SKM-1 treated with dmso at 0.1 percent for 144 hours (cell line): ENCODE measurements around the gene TMEM207.

Experiments used
- DNase-seq: peaks from one replicate; lab custom pipeline; 2025; ENCODE audit not compliant: unreplicated experiment; lab: John Stamatoyannopoulos, UW

The TMEM207 gene

DNA sequence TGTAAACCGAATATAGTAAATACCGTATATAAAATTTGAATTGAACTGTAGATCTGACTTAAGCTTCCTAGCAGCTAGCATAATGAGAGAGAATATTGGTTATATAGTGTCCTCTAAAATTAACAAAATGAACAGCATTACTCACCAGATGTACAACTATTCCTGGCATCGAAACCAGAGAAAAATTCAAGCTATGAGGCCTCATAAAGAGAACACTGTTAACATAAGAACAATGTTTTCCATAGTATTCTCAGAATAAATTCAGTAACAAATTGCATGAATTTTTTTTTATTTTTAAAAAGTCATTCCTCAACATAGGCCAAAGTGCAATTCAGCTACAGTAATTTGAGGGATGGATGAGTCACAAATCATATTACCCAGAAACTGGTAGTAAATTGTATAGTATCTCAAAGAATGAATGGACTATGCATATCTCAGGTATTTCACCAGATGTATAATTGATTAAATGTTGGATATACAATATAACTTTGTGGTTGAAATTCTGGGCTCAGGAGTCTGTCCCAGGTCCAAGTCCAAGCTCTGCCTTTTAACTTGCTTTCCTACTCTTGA is 5.0 kb downstream of the TMEM207 start:
- DNase-seq, result no peak

DNA sequence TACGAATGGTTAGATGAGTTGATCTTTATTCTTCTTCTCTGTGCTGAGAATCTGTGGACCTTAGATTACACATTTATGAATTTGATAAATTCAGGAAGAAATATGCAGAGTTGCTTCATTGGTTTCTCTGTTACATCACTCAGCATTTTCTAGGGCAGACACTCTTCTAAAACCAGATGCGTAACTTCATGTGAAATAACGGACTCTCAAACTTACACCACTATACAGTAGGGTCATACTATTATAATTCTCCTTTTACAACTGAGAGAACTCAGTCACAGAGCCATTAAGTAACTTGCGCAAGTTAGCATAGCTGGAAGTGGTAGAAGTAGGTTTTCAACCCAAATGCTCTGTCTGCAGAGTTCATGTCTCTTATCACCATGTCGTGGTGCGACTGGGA is 5.7 kb downstream of the TMEM207 start:
- peak; percentile 13 for DNase-seq

DNA sequence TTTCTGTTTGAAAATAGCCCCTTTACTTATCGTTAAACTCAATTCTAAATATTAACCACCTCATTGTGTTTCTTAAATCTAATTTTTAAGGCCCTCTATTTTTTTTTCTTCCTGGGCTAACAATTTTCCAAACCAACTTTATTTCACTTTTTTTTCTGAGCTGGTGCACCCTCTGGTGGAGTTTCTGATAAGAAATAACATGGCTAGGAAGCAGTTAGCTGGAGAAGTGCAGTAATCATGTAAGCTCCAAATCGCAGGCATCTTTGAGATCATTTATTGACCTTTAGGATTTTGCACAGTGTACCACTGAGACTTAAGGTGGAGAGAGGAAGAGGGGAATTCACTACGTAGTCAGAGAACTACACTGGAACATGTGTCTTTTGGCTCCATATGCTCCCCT is 6.4 kb downstream of the TMEM207 start:
- no peak for DNase-seq

DNA sequence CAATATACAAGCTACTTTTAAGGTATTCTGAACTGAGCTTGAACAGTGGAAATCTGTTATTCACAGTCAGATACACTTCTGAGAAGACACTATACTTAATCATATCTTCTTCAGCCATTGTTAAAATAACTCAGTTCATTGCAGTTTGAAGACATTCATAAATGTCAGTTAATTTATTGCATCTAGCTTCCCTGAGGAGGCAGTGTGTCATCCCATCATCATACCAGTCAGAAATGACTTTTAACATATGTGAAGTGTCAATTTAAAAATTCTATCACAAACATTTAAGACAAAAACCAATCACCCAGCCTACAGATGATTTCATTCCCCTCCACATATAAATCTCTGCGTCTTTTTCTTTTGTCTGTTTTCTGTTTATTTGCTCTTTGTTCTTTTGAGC is 7.5 kb downstream of the TMEM207 start:
- no peak for DNase-seq

DNA sequence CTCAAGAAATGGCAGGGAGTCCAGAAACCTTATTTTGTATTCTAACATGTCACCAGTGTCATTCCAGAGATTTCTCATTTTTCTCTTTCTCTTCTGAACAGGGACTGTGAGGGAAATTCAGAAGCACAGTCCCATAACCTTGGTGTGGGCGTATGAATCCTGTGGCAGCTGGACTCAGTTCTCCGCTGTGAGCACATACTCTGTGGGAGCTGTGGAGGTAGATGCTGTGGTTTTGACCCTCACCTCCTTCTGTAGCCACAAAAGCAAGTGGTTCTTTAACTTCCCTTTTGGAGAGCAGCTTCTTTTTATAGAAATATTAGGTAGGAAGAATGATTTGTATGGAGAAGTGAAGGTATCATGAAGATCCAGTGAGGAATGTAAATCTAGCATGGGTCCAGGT is 13.4 kb downstream of the TMEM207 start:
- DNase-seq, result peak; percentile 74

DNA sequence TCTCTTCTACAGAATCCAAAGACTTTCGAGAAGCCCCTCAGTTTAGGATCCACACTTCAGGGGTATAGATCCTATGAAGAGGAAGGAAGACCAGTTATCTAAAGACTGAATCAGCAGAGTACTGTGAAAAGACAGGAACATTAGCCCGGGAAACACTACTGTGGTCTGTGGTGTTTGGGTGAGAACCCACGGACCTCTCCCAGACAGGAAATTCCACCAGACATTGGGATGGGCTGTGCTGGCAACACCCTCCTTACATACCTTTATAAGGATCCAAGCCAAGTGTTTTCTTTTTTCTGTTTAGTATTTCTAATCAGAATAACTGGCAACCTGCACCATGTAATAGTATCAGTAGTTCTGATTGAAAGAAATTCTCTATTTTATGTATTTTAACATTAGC is 14.1 kb downstream of the TMEM207 start:
- no peak for DNase-seq

DNA sequence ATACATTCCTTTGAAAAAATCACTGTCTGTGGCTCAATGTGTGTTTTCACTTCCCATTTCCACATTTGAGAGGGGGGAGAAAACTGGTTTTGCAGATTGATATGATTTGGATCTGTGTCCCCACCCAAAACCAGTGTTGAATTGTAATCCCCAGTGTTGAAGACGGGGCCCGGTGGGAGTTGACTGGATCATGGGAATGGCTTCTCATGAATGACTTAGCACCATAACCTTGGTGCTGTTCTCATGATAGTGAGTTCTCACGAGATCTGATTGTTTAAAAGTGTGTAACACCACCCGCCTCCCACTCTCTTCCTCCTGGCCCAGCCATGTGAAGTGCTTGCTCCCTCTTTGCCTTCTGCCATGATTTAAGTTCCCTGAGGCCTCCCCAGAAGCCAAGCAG is 16.1 kb downstream of the TMEM207 start:
- DNase-seq, result no peak

DNA sequence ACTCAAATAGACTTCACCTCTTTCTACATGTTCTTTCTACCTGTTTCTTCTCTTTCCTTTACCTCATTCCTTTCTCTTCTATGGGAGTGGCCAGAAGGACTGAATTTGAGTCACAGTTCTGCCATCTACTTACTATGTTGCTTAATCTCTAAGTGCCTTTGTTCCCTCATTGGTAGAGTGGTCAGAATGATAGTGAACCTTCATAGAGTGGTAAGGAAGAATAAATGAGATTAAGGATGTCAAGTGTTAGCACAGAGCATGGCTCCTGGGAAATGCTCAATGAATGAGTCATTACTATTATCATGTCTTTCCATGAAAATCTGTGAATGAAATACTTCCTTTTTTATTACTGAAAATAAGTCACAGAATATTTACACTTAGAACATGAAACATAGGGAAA is 17.5 kb downstream of the TMEM207 start:
- no peak for DNase-seq

DNA sequence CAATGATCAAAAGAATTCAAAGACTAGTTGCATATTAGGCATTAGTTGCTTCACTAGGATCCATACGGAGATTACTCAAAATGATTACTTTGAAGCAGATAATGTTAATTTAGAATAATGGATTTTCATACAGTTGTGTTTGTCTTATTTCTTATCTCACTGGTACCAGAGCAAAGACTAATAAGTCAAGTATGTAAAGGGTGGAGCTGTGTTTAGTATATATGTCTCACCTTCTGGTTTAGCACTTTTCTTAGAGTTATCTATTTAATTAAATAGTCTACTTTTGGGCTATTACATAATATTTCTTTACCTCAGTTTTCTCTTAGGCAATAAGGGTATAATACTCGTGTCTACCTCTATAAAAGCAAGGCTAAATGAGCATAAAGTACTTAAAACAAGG is 18.8 kb downstream of the TMEM207 start:
- no peak for DNase-seq

DNA sequence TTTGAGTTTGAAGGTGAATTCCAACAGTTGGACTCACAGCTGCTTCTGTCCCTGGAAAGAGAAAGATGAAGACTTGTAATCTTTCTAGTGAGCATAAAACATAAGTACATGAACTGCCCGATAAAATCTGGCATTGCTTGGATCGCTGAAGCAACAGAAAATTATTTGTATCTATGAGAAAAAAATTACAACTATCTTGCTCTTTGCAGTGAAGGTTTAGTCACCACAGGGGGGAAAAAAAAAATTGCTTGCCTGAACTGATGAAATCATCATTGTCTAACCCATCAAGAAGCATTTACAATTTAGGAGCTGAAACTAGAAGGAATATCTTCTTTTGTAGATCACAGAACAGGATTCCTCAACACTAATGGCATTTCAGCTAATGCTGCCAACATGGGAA is 20.0 kb downstream of the TMEM207 start:
- DNase-seq, result no peak

DNA sequence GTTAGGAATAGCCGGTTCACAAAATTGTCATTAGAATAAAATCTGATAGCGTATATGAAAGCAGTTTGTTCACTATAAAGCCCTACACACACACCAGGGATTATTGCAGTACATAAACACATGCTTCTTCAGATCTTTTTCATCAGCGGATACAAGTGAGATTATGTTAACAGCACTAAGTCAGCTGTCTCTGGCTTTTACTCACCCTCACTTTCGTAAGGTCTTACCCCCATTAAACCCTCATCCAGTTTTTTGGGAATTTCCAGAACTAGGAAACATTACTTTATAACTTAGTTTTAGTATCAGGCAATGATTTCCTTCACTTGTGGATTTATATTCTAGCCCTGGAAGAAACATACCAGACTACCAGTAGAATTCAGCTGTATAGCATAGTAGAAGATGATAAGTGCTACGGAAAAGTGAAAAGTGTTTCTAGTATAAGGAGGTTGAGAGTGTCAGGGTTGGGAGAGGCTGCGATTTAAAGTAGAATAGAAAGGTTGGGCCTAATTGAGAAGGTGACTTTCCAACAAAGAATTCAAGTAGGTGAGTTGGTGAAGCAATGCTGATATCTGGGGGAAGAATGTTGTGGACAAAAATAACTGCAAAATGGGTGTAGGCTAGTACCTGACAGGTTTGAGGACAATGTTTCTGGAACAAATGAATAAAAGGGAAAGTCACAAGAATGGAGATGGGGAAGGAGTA is 22.7 kb downstream of the TMEM207 start:
- DNase-seq, result no peak

DNA sequence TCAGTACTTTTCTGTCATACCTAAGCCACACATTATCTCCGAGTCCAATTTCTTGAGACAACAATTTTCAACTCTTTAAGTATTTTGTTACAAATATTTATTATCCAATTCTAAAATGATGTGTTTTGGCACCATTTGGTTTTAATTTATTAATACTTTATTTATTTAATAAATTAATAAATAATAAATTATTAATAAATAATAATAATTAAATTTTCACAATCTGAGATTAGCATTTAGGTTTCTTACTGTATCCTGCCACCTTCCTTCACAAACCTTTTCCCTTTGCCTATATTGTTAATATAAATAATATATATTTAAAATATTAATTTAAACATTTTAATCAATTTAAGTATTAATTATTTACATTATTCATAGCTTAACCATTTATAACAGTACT is 23.9 kb downstream of the TMEM207 start:
- no peak for DNase-seq

DNA sequence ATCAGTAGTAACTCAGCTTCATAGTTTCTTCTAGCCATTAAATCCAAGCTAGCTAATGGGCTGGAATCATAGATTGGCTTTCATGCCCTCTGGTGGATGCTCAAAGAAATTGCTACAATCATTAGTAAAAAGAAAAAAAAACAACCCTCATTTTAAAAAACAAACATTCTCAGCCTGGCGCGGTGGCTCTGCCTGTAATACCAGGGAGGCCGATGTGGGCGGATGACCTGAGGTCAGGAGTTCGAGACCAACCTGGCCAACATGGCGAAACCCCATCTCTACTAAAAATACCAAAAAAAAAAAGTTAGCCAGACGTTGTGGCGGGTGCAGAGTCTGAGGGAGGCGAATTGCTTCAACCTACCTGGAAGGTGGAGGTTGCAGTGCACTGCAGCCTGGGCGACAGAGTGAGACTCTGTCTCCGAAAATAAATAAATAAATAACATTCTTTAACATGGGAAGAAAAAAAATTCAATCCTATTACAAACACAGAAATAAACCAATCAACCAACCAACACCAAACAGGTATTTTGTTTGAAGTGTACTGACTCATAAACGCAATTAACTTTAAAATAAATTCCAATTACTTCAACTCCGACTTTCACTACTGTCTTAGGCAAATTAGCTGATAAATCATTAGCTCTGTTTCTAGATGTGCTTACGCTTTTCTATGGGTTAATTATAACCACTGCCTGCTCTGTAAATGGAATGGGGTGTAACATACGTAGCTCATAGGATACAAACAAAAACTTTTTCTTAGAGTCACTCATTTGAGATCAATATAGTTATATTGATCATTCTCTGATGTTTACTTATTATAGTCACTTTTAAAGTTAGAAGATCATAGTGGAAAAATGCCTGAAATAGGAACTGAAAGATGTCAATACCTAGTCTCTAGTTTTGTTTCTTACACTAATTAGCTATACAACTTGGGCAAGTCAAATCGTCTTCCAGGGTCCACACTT is 24.9 kb downstream of the TMEM207 start:
- peak; percentile 47 for DNase-seq

DNA sequence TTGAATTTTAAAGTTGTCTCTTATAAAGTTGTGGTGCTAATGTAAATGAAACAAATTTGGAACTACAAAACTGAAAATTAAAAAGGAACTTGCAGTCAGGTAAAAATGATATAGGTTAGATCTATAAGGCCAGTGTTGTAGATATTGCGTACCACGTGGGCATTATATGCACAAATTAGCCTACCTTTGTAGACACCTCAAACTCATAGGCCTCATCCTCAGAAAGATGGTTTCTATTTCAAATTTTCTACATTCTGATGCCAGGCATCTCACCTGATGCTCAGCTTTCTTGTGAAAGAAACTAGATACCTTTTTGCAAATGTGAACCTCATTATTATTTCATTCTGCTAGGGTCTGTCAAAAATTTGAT is 25.6 kb downstream of the TMEM207 start:
- no peak for DNase-seq

DNA sequence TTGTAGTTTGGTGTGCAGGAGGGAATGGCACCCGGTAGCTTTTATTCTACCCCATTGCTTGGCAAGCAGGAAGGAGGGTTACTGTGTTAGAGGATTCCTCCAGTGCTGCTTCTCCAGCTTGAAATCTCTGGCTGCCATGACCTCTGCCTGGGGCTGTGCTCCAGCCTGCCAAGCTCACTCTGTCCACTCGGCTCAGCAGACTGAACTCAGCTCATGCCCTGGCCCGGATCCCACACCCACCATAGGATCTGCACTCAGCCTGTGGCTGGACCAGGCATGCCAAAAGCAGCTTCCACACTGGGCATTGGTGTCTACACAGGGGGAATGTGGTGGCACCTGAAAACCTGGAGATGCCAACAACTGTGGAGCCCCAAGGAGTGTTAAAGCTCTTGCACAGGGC is 35.4 kb downstream of the TMEM207 start:
- DNase-seq, result no peak

DNA sequence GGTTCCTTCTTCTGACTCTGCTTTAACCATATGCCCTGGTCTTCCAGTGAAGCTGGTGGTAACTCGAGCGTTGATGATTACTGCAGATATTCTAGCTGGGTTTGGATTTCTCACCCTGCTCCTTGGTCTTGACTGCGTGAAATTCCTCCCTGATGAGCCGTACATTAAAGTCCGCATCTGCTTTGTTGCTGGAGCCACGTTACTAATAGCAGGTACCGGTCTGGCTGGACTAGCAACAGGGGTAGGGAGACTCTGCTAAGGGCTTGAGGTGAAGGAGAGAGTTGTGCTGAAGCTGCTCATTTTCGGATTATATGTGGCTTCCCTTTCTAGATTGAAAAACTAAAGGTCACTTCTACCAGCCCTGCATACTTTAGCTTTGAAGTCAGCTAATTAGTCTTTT is 45.0 kb downstream of the TMEM207 start:
- no peak for DNase-seq

DNA sequence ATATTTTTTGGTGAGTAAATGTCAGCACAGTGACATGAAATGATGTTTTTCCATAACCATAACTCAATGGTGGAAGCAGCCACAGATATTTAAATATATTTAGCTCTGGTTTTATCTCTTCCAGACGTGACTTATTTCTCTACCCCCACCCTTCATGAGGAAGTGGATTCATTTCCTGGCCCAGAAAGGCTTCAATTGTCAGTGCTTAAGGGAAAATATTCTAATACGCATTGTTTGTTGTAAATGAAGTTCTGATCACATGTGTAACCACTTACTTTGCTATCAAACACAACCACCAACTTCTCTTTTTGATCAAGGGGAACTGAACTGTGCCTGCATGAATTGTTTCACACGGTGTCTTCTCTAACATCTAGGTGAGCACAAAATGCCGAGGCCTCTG is 47.7 kb downstream of the TMEM207 start:
- DNase-seq, result no peak

DNA sequence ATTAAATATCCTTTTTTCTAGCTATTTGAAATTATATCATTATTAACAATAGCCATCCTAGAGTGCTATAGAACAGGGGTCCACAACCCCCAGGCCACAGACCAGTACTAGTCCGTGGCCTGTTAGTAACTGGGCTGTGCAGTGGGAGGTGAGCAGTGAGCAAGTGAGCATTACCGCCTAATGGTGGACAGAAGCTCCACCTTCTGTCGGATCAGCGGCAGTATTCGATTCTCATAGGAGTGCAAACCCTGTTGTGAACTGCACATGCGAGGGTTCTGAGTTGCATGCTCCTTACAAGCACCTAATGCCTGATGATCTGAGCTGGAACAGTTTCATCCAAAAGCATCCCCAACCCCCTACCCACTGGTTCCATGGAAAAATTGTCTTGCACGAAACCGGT is 50.0 kb downstream of the TMEM207 start:
- no peak for DNase-seq

DNA sequence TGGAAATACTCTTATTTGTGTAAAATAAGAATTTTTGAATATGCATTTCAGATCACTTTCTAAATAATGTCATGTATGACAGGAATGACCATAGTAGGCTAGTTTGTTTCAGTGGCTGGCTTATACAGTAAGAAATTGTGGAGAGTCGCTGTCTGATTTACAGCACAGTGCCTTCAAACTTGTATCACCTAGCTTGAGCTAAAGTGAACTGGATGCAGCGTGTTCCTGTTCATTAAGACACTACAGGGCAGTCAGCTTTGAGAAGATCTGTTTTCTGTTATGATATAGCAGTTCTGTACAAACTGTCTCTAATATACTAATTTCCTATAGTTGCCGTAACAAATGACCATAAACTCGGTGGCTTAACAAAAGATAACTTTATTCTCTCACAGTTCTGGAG is 51.8 kb downstream of the TMEM207 start:
- DNase-seq, result no peak

DNA sequence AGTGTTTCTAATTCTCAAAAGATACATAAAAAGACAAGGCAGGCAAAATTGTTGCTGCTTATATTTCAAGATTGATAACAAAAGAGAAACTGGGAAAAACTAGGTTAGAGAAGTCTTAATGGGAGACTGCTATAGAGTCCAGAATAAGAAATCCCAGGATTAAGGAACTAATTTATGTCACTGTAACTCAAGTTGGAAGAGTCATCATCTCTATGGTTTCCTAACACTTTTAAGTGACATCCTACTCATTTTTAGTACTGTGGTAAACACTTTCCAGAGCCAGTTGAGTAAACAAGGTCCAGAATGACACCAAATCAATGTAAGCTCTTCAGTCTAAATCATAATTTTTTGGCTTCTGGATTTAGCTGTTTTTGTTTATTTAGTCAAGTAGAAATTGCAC is 53.7 kb downstream of the TMEM207 start:
- no peak for DNase-seq

DNA sequence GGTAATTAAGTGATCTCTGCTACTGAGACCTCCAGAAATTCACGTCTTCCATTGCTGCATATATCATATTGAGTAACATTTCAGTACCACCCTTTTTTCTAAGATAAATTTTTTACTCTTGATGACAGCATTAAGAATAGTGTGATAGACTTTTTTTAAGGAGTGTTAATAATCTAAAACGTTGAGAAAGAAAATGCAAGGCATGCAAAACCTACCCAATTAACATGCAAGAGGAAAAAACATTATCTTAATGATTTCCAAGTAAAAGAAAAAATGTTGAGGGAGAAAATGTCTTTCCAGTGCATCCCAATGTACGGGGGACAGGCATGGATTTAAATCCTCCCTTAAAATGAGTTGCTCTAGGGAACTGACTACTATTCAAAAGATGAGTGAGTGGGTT is 61.0 kb downstream of the TMEM207 start:
- no peak for DNase-seq

DNA sequence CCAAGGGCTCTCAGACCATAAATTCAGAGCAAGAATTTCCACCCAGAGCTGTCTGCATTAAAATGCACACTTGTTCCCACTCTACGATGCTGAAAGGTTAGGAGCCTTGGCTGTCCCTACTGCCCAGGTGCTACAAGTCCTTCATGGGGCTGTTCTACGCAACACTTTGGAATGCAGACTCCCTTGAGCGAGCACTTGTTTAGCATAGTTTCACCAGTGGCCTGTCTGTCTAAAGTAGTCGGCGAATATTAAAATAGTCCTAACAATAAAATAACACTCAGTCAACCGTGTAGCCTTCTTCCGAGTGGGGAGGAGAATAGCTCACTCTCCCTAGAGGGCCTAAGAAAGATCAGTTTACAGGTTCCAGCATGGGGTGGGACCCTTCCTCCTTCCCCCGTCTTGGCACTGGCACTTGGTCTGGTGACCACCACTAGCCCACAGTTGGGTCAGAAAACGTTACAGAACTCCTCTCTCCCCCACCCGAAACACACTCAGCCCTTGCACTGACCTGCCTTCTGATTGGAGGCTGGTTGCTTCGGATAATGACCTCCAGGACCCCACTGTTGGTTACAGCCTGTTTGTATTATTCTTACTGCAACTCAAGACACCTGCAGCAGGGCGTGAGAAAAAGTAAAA is 62.0 kb downstream of the TMEM207 start, which contains the start of gene CLDN16:
Gene CLDN16, plus strand, starts transcription at position 586 of the 636 bp plus-strand sequence. CDS start 167 bp downstream, outside the sequence.
- no peak for DNase-seq
